ENCODE data around the gene SLC25A26.
A peak's percentile ranks its signal among the peaks of the same experiment; 100 is the strongest.

SLC25A26 gene

GRCh38 chr3:66227051-66227450 is 6.2 kb downstream of the SLC25A26 start:
- DNase-seq (ENCODE audit: low spot score): no peak

- no peak for DNase-seq (ENCODE audit: low spot score)
Measured at GRCh38 chr3:66227915-66228314, 7.1 kb downstream of the SLC25A26 start.

GRCh38 chr3:66228707-66229106 is 7.9 kb downstream of the SLC25A26 start:
- DNase-seq (ENCODE audit: low spot score): no peak

GRCh38 chr3:66229931-66230330 is 9.1 kb downstream of the SLC25A26 start:
- DNase-seq (ENCODE audit: low spot score): no peak

- DNase-seq (ENCODE audit: low spot score): no peak
Measured at GRCh38 chr3:66233033-66233432, 12.2 kb downstream of the SLC25A26 start.

- DNase-seq (ENCODE audit: low spot score): no peak
Measured at GRCh38 chr3:66236281-66236680, 15.5 kb downstream of the SLC25A26 start.

- no peak for DNase-seq (ENCODE audit: low spot score)
Measured at GRCh38 chr3:66237552-66237951, 16.8 kb downstream of the SLC25A26 start.

GRCh38 chr3:66239513-66240123 is 18.8 kb downstream of the SLC25A26 start:
- DNase-seq (ENCODE audit: low spot score): no peak

- DNase-seq (ENCODE audit: low spot score): no peak
Measured at GRCh38 chr3:66241466-66241865, 20.7 kb downstream of the SLC25A26 start.

- DNase-seq (ENCODE audit: low spot score): no peak
Measured at GRCh38 chr3:66242788-66243464, 22.1 kb downstream of the SLC25A26 start.

- no peak for DNase-seq (ENCODE audit: low spot score)
Measured at GRCh38 chr3:66248641-66249040, 27.8 kb downstream of the SLC25A26 start.

- DNase-seq (ENCODE audit: low spot score): no peak
Measured at GRCh38 chr3:66253790-66254620, 33.2 kb downstream of the SLC25A26 start.

GRCh38 chr3:66255865-66256264 is 35.1 kb downstream of the SLC25A26 start:
- no peak for DNase-seq (ENCODE audit: low spot score)

GRCh38 chr3:66256806-66257205 is 36.0 kb downstream of the SLC25A26 start:
- DNase-seq (ENCODE audit: low spot score): peak; percentile 11

- DNase-seq (ENCODE audit: low spot score): no peak
Measured at GRCh38 chr3:66259566-66260255, 38.9 kb downstream of the SLC25A26 start.

- DNase-seq (ENCODE audit: low spot score): no peak
Measured at GRCh38 chr3:66260431-66260830, 39.6 kb downstream of the SLC25A26 start.

- peak; percentile 28 for DNase-seq (ENCODE audit: low spot score)
Measured at GRCh38 chr3:66261355-66261754, 40.6 kb downstream of the SLC25A26 start.

GRCh38 chr3:66265649-66266048 is 44.8 kb downstream of the SLC25A26 start:
- no peak for DNase-seq (ENCODE audit: low spot score)

- no peak for DNase-seq (ENCODE audit: low spot score)
Measured at GRCh38 chr3:66266551-66266950, 45.8 kb downstream of the SLC25A26 start.

GRCh38 chr3:66267031-66267430 is 46.2 kb downstream of the SLC25A26 start:
- no peak for DNase-seq (ENCODE audit: low spot score)

GRCh38 chr3:66267906-66268305 is 47.1 kb downstream of the SLC25A26 start:
- DNase-seq (ENCODE audit: low spot score): no peak

GRCh38 chr3:66268864-66269263 is 48.1 kb downstream of the SLC25A26 start:
- DNase-seq (ENCODE audit: low spot score): no peak

Data from hepatic stellate cell (primary cell).